ENCODE results near the gene SFTPD. TPM values are rescaled to one million over a fixed set of nuclear protein-coding genes. Genes with fewer than 3 reads are reported as not detected.
"Not testable (repeated sequence)": the region's sequence is repeated elsewhere in the genome, so short reads cannot be mapped to it uniquely, and the experiment has no call there.

SFTPD gene
- total and polyA plus RNA-seq, 2 of the 8 experiments (the other 6 are each of a cell fraction or from before 2014, with no cell fraction given): 0.21 to 0.54 TPM

DNA sequence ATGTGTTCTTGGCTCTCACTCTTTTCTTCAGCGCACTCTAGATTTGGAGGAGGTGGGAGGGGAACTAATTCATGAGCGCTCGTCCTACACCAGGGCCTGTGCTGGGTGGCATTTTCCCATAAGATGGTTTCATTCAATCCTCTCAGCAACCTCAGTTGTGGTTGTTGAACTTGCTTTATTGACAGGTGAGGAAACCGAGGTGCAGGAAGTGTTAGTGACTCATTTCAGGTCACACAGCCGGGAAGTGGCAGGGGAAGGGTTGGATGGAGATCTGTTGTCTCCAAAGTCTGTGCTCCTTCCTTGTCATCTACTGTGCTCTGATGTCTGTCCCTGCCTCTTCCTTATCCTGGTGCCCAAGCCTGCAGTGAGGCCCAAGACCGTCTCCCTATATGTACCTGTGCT lies 26.9 kb downstream of the SFTPD start:
- H2BK120ac ChIP-seq (replicated peaks; ENCODE audit: low read depth, low read length); H4K8ac ChIP-seq (ENCODE audit: extremely low read depth, insufficient read depth, low read length); H4K20me1 ChIP-seq (replicated peaks in 1 of 2; ENCODE audit: control insufficient read depth in 1 of 2, insufficient read depth in 2 of 2, low read length in 2 of 2); H3K4me2 ChIP-seq (ENCODE audit: insufficient read depth in 1 of 2, low read depth in 2 of 2, low read length in 2 of 2); H3K27me3 ChIP-seq (replicated peaks in 1 of 4; ENCODE audit: control insufficient read depth in 3 of 4, extremely low read depth in 1 of 4, insufficient read depth in 3 of 4, low read length in 3 of 4); H2AFZ ChIP-seq (ENCODE audit: low read length); CTCF ChIA-PET (ENCODE audit: partially characterized antibody); H2BK15ac ChIP-seq (ENCODE audit: low read length); H3K36me3 ChIP-seq (ENCODE audit: control insufficient read depth in 2 of 4, insufficient read depth in 4 of 4, low read length in 3 of 4); H3K9ac ChIP-seq (replicated peaks in 1 of 4; ENCODE audit: extremely low read depth in 1 of 4, low read depth in 3 of 4, low read length in 3 of 4); H3K4me1 ChIP-seq (replicated peaks in 1 of 4; ENCODE audit: control insufficient read depth in 3 of 4, insufficient read depth in 4 of 4, low read length in 3 of 4); H3K23ac ChIP-seq (ENCODE audit: insufficient read length); H3K18ac ChIP-seq (ENCODE audit: extremely low read depth, low read length); H2BK12ac ChIP-seq (ENCODE audit: low read depth, low read length); H3K79me2 ChIP-seq (ENCODE audit: control insufficient read depth in 1 of 2, insufficient read depth in 2 of 2, low read length in 2 of 2); H3K4me3 ChIP-seq (ENCODE audit: extremely low read depth in 1 of 4, insufficient read depth in 2 of 4, low read depth in 3 of 4, low read length in 4 of 4); H2BK5ac ChIP-seq (ENCODE audit: low read depth, low read length); H2BK20ac ChIP-seq (ENCODE audit: low read length); H3K9me3 ChIP-seq (ENCODE audit: insufficient read depth in 2 of 2, low read depth in 1 of 2, low read length in 1 of 2); H3K56ac ChIP-seq (replicated peaks; ENCODE audit: insufficient read length, low read depth, low read length); FAIRE-seq; H2AK5ac ChIP-seq (ENCODE audit: low read depth, low read length); H3K79me1 ChIP-seq (ENCODE audit: low read depth, low read length); H3K14ac ChIP-seq (ENCODE audit: insufficient read length); H3K4ac ChIP-seq (replicated peaks; ENCODE audit: insufficient read length, low read depth, low read length); POLR2A ChIA-PET (ENCODE audit: partially characterized antibody); H3K23me2 ChIP-seq (ENCODE audit: low read depth, low read length); H4K5ac ChIP-seq (ENCODE audit: insufficient read length, low read depth, low read length); H3K27ac ChIP-seq (ENCODE audit: low read depth, low read length); H4K91ac ChIP-seq (replicated peaks; ENCODE audit: insufficient read length, low read length): not testable (repeated sequence)
- peak in 1 of 2 experiments; percentile 34 for DNase-seq (ENCODE audit: low read depth in 1 of 2, low spot score in 2 of 2)
- 92% methylated on average over 6 of the region's 6 CpGs; no CpG with 5 or more reads in 1 of the 2 experiments for WGBS, 2 experiments (ENCODE audit: extremely low coverage in 1 of 2, insufficient coverage in 1 of 2, insufficient read length in 1 of 2, insufficient replicate concordance in 2 of 2, low coverage in 1 of 2, low lambda C conversion rate in 2 of 2, missing lambda C conversion rate in 1 of 2)

DNA sequence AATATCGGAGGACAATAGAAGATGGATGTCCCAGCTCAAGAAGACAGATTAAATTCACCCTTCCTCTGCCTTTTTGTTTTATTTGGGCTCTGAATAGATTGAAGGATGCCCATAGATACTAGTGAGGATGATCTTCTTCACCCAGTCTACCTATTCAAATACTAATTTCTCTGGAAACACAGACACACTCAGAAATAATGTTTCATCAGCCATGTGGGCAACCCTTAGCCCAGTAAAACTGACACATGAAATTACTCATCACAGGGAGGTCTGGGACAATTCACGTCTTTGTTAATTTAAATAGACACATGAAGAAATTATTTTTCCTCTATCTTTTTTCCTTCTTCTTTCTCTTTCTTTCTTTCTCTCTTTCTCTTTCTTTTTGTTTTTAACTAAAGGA lies 33.1 kb downstream of the SFTPD start:
- H3K14ac ChIP-seq (ENCODE audit: insufficient read length); H3K9ac ChIP-seq (replicated peaks in 1 of 4; ENCODE audit: extremely low read depth in 1 of 4, low read depth in 3 of 4, low read length in 3 of 4); H3K56ac ChIP-seq (replicated peaks; ENCODE audit: insufficient read length, low read depth, low read length); H3K4me3 ChIP-seq (ENCODE audit: extremely low read depth in 1 of 4, insufficient read depth in 2 of 4, low read depth in 3 of 4, low read length in 4 of 4); H3K4ac ChIP-seq (replicated peaks; ENCODE audit: insufficient read length, low read depth, low read length); H2AFZ ChIP-seq (ENCODE audit: low read length); H2AK5ac ChIP-seq (ENCODE audit: low read depth, low read length); H4K5ac ChIP-seq (ENCODE audit: insufficient read length, low read depth, low read length); H3K27ac ChIP-seq (ENCODE audit: low read depth, low read length); H4K91ac ChIP-seq (replicated peaks; ENCODE audit: insufficient read length, low read length); H2BK15ac ChIP-seq (ENCODE audit: low read length); H3K4me2 ChIP-seq (ENCODE audit: insufficient read depth in 1 of 2, low read depth in 2 of 2, low read length in 2 of 2); H4K20me1 ChIP-seq (replicated peaks in 1 of 2; ENCODE audit: control insufficient read depth in 1 of 2, insufficient read depth in 2 of 2, low read length in 2 of 2); H3K9me3 ChIP-seq (ENCODE audit: insufficient read depth in 2 of 2, low read depth in 1 of 2, low read length in 1 of 2); H2BK20ac ChIP-seq (ENCODE audit: low read length); H2BK120ac ChIP-seq (replicated peaks; ENCODE audit: low read depth, low read length); DNase-seq (ENCODE audit: low read depth in 1 of 2, low spot score in 2 of 2); H3K23ac ChIP-seq (ENCODE audit: insufficient read length); H3K36me3 ChIP-seq (ENCODE audit: control insufficient read depth in 2 of 4, insufficient read depth in 4 of 4, low read length in 3 of 4); H3K23me2 ChIP-seq (ENCODE audit: low read depth, low read length); H3K27me3 ChIP-seq (replicated peaks in 1 of 4; ENCODE audit: control insufficient read depth in 3 of 4, extremely low read depth in 1 of 4, insufficient read depth in 3 of 4, low read length in 3 of 4); H3K79me2 ChIP-seq (ENCODE audit: control insufficient read depth in 1 of 2, insufficient read depth in 2 of 2, low read length in 2 of 2); H4K8ac ChIP-seq (ENCODE audit: extremely low read depth, insufficient read depth, low read length); H3K18ac ChIP-seq (ENCODE audit: extremely low read depth, low read length); POLR2A ChIA-PET (ENCODE audit: partially characterized antibody); H2BK12ac ChIP-seq (ENCODE audit: low read depth, low read length); H3K79me1 ChIP-seq (ENCODE audit: low read depth, low read length); H3K4me1 ChIP-seq (replicated peaks in 1 of 4; ENCODE audit: control insufficient read depth in 3 of 4, insufficient read depth in 4 of 4, low read length in 3 of 4); FAIRE-seq; H2BK5ac ChIP-seq (ENCODE audit: low read depth, low read length): not testable (repeated sequence)
- CTCF ChIA-PET (ENCODE audit: partially characterized antibody): interaction anchor here (0.7 to 1.3 kb wide), 5 partner anchors 11 to 131 kb away, joined by 3 read pairs; no protein-coding TSS in a partner anchor
- WGBS, 2 experiments (ENCODE audit: extremely low coverage in 1 of 2, insufficient coverage in 1 of 2, insufficient read length in 1 of 2, insufficient replicate concordance in 2 of 2, low coverage in 1 of 2, low lambda C conversion rate in 2 of 2, missing lambda C conversion rate in 1 of 2): 83% methylated on average over 2 of the region's 2 CpGs; no CpG with 5 or more reads in 1 of the 2 experiments
